ENCODE results near the gene ELK1.

GRCh38 chrX:47631676-47632075, 18.7 kb downstream of the ELK1 start:
- TF ChIP-seq, protein P1, sequence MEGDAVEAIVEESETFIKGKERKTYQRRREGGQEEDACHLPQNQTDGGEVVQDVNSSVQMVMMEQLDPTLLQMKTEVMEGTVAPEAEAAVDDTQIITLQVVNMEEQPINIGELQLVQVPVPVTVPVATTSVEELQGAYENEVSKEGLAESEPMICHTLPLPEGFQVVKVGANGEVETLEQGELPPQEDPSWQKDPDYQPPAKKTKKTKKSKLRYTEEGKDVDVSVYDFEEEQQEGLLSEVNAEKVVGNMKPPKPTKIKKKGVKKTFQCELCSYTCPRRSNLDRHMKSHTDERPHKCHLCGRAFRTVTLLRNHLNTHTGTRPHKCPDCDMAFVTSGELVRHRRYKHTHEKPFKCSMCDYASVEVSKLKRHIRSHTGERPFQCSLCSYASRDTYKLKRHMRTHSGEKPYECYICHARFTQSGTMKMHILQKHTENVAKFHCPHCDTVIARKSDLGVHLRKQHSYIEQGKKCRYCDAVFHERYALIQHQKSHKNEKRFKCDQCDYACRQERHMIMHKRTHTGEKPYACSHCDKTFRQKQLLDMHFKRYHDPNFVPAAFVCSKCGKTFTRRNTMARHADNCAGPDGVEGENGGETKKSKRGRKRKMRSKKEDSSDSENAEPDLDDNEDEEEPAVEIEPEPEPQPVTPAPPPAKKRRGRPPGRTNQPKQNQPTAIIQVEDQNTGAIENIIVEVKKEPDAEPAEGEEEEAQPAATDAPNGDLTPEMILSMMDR (IDR thresholded peaks at IDR 0.05), result no peak
- TF ChIP-seq POLR2A (IDR thresholded peaks at IDR 0.05), result no peak

Measured in thyroid gland (tissue), 4 donors.